Naive thymus-derived CD4-positive, alpha-beta T cell (primary cell): ENCODE results near the gene SLC37A4. TPM values are rescaled to one million over a fixed set of nuclear protein-coding genes. Genes with fewer than 3 reads are reported as not detected.

Experiments used
- microRNA-seq: library from miRNA; unstranded; fragments of <30 nt; microRNA quantifications from one replicate; pipeline ENCODE4 v1.2.0, GENCODE V29; 2022; ENCODE audit warnings: borderline microRNAs expressed
- polyA plus RNA-seq, 2 donors: library from polyadenylated mRNA; unstranded; fragments of 300-500 nt; fragmentation: Illumina TruSeq; gene quantifications; one replicate each; pipeline ENCODE4 v1.2.3, GENCODE V29; 2021
- total RNA-seq, 6 experiments: library from RNA in 5 of 6; stranded (reverse) in 5 of 6; gene quantifications; 1 replicate in 5 of 6; 2 replicates in 1 of 6; pipeline ENCODE4 v1.2.3 and lab custom pipeline; 2021 to 2026

Gene SLC37A4
- total and polyA plus RNA-seq, 7 experiments from 2014 or later: 7.1 to 20.8 (median 13.1) TPM

Small RNAs within 50 kb of the gene (microRNA-seq; reads per million reads assigned to microRNA genes)
- gene MIR3656: not detected

Other genes starting within 250 kb of the SLC37A4 start
- 100 to 1,000 TPM; 154 to 346 (median 272) TPM for gene DDX6, start 239.7 kb downstream of the SLC37A4 start, total RNA-seq
- gene DDX6, start 239.7 kb downstream of the SLC37A4 start, polyA plus RNA-seq: 100 to 1,000 TPM; 118 to 142 TPM
- 1 to 10 TPM in 4 of 5 experiments, under 1 TPM in 1; 0.41 to 2.9 (median 2.1) TPM for gene CXCR5, start 147.0 kb downstream of the SLC37A4 start, total RNA-seq
- 1 to 10 TPM in 1 of 2 donors, under 1 TPM in 1; 0.60 to 1.1 TPM for gene CXCR5, start 147.0 kb downstream of the SLC37A4 start, polyA plus RNA-seq
- 100 to 1,000 TPM in 4 of 5 experiments, 10 to 100 TPM in 1; 67.8 to 269 (median 266) TPM for gene BCL9L, start 105.0 kb downstream of the SLC37A4 start, total RNA-seq
- 1 to 10 TPM; 6.7 to 7.2 TPM for gene BCL9L, start 105.0 kb downstream of the SLC37A4 start, polyA plus RNA-seq
- gene UPK2, start 74.6 kb downstream of the SLC37A4 start, total RNA-seq: under 1 TPM in 1 of 5 experiments, not detected in 4; 0.24 TPM
- gene UPK2, start 74.6 kb downstream of the SLC37A4 start, polyA plus RNA-seq: under 1 TPM in 1 of 2 donors, not detected in 1; 0.51 TPM
- gene FOXR1, start 59.1 kb downstream of the SLC37A4 start, total RNA-seq: not detected
- gene FOXR1, start 59.1 kb downstream of the SLC37A4 start, polyA plus RNA-seq: not detected
- 100 to 1,000 TPM in 4 of 5 experiments, 10 to 100 TPM in 1; 53.5 to 136 (median 109) TPM for gene CENATAC, start 32.7 kb downstream of the SLC37A4 start, total RNA-seq
- gene CENATAC, start 32.7 kb downstream of the SLC37A4 start, polyA plus RNA-seq: 10 to 100 TPM in 1 of 2 donors, 1 to 10 TPM in 1; 8.4 to 13.5 TPM
- 1,000 to 10,000 TPM; 1,535 to 3,042 (median 2,772) TPM for gene RPS25, start 12.5 kb downstream of the SLC37A4 start, total RNA-seq
- gene RPS25, start 12.5 kb downstream of the SLC37A4 start, polyA plus RNA-seq: 1,000 to 10,000 TPM; 4,222 to 6,094 TPM
- gene TRAPPC4, start 12.1 kb downstream of the SLC37A4 start, total RNA-seq: 10 to 100 TPM; 70.7 to 80.3 (median 77.8) TPM
- gene TRAPPC4, start 12.1 kb downstream of the SLC37A4 start, polyA plus RNA-seq: 100 to 1,000 TPM in 1 of 2 donors, 10 to 100 TPM in 1; 82.1 to 123 TPM
- 100 to 1,000 TPM in 3 of 5 experiments, 10 to 100 TPM in 2; 77.8 to 198 (median 110) TPM for gene HYOU1, start 26.3 kb upstream of the SLC37A4 start, total RNA-seq
- 10 to 100 TPM; 11.3 to 18.3 TPM for gene HYOU1, start 26.3 kb upstream of the SLC37A4 start, polyA plus RNA-seq
- gene VPS11, start 36.9 kb upstream of the SLC37A4 start, total RNA-seq: 10 to 100 TPM; 39.0 to 73.9 (median 57.1) TPM
- gene VPS11, start 36.9 kb upstream of the SLC37A4 start, polyA plus RNA-seq: 10 to 100 TPM; 40.3 to 72.1 TPM
- 10 to 100 TPM in 1 of 5 experiments, 1 to 10 TPM in 4; 6.7 to 25.4 (median 7.7) TPM for gene HMBS, start 54.0 kb upstream of the SLC37A4 start, total RNA-seq
- 10 to 100 TPM; 20.8 to 25.3 TPM for gene HMBS, start 54.0 kb upstream of the SLC37A4 start, polyA plus RNA-seq
- gene DPAGT1, start 71.0 kb upstream of the SLC37A4 start, total RNA-seq: 10 to 100 TPM; 21.9 to 63.9 (median 37.9) TPM
- 10 to 100 TPM; 25.0 to 32.6 TPM for gene DPAGT1, start 71.0 kb upstream of the SLC37A4 start, polyA plus RNA-seq
- 10 to 100 TPM; 24.7 to 40.7 (median 36.1) TPM for gene C2CD2L, start 76.5 kb upstream of the SLC37A4 start, total RNA-seq
- 10 to 100 TPM in 1 of 2 donors, 1 to 10 TPM in 1; 2.7 to 10.2 TPM for gene C2CD2L, start 76.5 kb upstream of the SLC37A4 start, polyA plus RNA-seq
- 10 to 100 TPM; 30.7 to 79.7 (median 42.7) TPM for gene HINFP, start 90.7 kb upstream of the SLC37A4 start, total RNA-seq
- 10 to 100 TPM; 14.7 to 24.1 TPM for gene HINFP, start 90.7 kb upstream of the SLC37A4 start, polyA plus RNA-seq
- gene ABCG4, start 118.2 kb upstream of the SLC37A4 start, total RNA-seq: under 1 TPM in 1 of 5 experiments, not detected in 4; 0.13 TPM
- gene ABCG4, start 118.2 kb upstream of the SLC37A4 start, polyA plus RNA-seq: not detected
- gene NLRX1, start 137.8 kb upstream of the SLC37A4 start, total RNA-seq: 10 to 100 TPM in 2 of 5 experiments, 1 to 10 TPM in 3; 8.3 to 19.5 (median 9.8) TPM
- 10 to 100 TPM in 1 of 2 donors, 1 to 10 TPM in 1; 6.5 to 10.6 TPM for gene NLRX1, start 137.8 kb upstream of the SLC37A4 start, polyA plus RNA-seq
- 1 to 10 TPM in 3 of 5 experiments, under 1 TPM in 2; 0.19 to 2.2 (median 1.2) TPM for gene NHERF4, start 154.6 kb upstream of the SLC37A4 start, total RNA-seq
- not detected for gene NHERF4, start 154.6 kb upstream of the SLC37A4 start, polyA plus RNA-seq
- 10 to 100 TPM; 37.0 to 51.8 (median 40.5) TPM for gene CBL, start 175.5 kb upstream of the SLC37A4 start, total RNA-seq
- 10 to 100 TPM; 17.5 to 18.0 TPM for gene CBL, start 175.5 kb upstream of the SLC37A4 start, polyA plus RNA-seq